Stimulated activated CD8-positive, alpha-beta memory T cell treated with anti-CD3 and anti-CD28 coated beads, Interleukin-7, amount 100 ng/mL, for 4 hours (primary cell): ENCODE data around the gene AFTPH.
"Not testable (repeated sequence)": the region's sequence is repeated elsewhere in the genome, so short reads cannot be mapped to it uniquely, and the experiment has no call there.

Experiments
- DNase-seq, 2 donors: peaks; one replicate each; pipeline ENCODE4 v3.0.0-alpha.2; 2020; ENCODE audit warnings: low read depth in 2 of 2

The AFTPH gene

DNA sequence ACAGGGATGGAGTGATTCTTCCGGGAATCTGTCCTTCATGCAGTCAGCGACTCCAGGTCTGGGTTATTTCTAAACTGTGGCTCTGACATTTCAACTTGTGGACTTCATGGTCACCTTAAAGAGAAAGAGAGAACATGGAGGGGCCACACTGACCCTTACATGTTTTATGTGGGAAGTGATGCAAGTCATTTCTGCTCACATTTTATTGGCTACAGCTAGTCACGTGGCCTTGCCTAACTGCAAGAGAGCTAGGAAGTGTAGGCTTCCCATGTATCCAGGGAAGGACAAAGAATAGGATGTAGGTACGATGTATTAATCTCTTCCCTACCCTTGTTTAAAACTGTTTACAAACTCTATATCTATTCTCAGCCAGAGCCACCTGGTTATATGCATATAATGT is 30.3 kb upstream of the AFTPH start:
- DNase-seq = no peak

GRCh38 chr2:64498438-64498837 is 25.7 kb upstream of the AFTPH start:
- no peak for DNase-seq

- DNase-seq = no peak
Measured at GRCh38 chr2:64500549-64500948, 23.6 kb upstream of the AFTPH start.

DNA sequence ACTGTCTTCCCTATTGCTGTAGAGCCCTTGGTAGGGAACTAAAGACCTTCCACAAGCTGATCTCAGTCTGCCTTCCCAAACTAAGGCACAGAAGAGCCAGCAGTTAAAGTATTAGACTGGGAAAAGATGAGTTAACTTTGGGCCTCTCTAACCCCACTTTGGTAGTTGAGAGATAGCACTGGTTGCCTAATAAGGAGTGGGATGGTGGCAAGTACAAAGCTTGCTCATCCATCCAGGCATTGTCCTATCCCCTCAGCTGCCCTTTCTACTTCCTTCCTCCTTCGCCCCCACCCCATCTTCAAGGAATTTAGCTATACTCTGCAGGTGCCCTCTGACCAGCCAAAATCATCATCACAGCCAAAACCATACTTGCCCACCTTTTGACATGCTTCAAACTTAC is 22.2 kb upstream of the AFTPH start:
- DNase-seq = no peak

DNA sequence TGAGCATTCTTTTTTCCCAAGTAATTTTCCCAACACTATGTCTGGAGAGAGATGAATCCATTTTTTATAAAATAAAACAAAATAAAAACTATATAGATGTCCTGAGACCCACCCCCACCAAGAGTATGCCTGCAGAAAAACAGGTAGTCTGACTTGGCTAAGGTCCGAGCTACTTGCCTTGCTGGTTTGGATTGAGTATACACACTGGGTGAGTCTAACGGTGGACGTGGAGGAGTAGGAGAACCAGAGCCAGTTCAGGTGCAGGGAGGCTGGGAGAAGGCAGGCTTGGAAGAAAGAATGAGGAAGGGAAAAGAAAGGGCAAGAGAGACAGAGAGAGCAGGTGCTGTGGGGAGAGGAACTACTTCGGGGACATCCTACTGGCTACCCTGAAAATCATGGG is 21.3 kb upstream of the AFTPH start:
- no peak for DNase-seq

- DNase-seq = no peak
Measured at GRCh38 chr2:64504774-64505720, 19.1 kb upstream of the AFTPH start.

- DNase-seq = no peak
Measured at GRCh38 chr2:64506686-64507085, 17.4 kb upstream of the AFTPH start.

- no peak for DNase-seq
Measured at GRCh38 chr2:64514008-64514407, 10.1 kb upstream of the AFTPH start.

- DNase-seq = no peak
Measured at GRCh38 chr2:64515086-64515485, 9.0 kb upstream of the AFTPH start.

DNA sequence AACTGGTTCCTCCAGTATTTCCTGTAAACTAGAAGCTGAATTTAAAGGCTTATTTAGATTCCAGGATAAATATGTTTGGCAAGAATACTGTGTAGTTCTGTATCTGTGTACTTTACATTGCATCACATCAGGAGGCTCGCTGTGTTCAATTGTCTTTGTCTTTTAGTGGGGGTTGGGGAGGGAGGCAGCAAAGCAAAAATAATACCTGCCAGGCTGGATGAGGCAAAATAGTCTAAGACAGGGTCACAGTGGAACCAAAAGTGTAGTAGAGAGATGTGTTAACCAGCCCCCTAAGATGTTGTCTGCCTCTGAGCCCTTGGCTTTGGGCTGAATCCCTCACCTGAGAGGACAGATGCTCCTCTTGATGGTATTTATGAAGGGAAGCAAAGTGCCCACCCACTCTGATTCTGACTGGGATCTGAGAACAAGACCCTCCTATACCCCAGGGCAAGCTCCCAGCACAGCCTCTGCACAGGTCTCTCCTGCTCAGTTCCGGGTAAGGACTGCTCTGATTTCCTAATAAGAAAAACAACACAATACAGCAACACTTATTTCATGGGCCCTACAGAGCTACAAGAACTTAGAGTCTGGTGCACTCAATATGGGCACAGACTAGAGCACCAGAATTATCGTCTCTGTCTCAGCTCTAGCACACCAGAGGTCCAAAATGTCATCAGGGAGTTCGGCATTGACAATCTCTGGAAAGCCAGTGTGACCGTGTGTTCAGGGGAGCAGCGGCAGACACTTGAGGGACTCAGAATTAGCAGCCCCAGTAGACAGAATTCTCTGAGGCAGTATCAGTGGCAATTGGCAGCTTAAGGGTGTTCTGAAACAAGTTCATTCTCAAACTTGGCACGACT is 7.2 kb upstream of the AFTPH start:
- no peak for DNase-seq

DNA sequence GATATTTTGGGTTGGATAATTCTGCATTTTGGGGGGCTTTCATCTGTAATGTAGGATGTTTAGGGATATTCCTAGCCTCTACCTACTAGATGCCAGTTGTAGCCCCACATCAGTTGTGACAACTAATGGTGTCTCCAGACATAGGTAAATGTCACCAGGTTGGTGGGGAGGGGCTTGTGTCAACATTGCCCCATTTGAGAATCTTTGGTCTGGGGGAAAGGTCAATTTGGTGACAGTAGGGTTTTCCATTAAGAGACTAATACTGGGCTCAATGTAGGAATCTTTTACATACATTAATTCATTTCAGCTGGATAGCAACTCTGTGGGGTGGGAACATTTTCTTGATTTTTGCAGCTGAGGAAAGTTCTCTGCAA is 6.6 kb upstream of the AFTPH start:
- DNase-seq = no peak

DNA sequence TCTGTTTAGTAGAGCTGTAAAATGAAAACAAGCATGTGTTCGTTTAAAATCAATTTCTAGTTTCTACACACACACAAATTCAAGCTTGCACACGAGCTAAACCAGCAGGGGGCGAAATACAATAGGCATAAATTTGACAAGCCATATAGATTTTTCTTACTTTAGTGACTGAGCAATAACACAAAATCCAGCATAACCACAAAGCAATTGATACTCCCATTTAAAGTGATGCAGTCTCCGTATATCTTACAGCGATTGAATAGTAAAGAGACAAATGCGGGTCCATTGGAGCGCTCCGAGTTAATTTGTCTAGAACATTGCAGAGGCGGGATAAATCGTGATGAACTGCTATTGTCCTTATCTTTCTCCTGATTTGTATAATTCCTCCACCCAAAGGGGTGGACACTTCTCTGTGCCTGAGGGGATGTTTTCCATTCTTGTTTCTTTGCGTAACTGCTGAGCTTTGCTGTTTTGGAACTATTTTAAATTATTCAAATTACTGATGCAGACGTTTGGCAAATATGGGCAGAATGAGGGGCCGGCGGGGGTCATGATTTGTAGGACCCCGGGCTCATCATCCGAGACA is 1.2 kb upstream of the AFTPH start:
- peak; percentile 41 to 48 for DNase-seq

DNA sequence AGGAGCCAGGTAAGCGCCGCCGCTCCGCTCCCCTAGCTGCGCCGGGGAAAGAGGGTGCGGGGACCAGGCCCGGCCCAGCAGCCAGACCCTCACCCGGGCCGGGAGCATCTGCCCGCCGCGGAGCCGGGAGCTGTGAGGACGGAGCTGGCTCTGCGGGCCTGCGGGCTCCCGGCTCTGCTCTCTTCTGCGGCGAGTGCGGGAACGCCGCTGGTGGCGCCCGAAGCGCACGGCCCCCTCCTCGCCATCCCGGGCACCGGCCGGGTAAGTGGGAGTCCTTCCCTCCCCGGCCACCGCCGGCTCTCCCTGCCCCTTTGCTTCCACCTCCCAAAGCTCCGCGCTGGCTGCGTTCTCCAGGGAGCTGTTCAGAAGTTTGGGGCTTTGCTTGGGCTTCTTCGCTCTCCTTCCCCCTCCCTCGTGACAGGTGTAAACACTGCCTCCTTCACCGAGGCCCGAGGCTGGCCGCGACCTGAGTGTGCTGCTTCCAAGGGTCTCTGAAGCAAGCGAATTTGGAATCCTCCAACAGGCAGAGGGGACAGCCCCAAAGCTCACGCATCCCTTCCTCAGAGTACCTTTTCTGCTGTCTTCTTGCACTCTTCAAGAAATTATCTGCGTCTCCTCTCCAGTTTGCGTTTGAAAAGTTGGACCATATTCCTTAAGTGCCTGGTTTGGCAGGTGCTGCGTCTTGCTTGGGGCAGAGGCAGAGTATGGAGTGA is 632 bp downstream of the AFTPH start:
- DNase-seq = peak in 1 of 2 donors; percentile 16

DNA sequence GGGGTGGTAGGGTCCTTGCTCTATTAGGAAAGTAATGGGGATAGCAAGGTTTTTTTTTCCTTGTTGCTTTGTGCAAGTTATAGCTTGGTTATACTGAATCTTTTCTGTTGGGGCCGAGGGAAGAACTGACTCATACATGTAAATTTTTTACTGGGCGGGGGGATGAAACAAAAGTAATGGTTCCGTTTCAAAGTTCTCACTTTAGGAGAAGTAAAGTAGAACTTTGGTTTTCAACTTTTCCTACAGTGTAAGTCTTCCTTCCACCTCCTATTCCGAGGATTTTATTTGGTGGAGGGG is 1.1 kb downstream of the AFTPH start:
- peak; percentile 3 to 32 for DNase-seq

GRCh38 chr2:64526034-64526433 is 1.9 kb downstream of the AFTPH start:
- no peak for DNase-seq

DNA sequence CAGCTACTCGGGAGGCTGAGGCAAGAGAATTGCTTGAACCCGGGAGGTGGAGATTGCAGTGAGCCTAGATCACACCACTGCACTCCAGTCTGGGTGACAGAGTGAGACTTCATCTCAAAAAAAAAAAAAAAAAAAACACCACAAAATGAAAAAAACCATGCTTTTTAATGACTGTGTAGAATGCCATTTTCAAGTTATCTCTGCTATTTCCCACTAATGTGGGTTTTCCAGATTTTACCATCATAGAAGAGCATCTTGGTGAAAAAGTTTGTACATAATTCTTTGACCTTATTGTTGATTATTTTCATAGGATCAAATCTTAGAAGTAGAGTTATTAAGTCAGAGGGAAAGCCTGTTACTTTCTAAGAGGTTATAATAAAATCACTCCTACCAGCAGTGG is 6.8 kb downstream of the AFTPH start:
- DNase-seq = not testable (repeated sequence)

DNA sequence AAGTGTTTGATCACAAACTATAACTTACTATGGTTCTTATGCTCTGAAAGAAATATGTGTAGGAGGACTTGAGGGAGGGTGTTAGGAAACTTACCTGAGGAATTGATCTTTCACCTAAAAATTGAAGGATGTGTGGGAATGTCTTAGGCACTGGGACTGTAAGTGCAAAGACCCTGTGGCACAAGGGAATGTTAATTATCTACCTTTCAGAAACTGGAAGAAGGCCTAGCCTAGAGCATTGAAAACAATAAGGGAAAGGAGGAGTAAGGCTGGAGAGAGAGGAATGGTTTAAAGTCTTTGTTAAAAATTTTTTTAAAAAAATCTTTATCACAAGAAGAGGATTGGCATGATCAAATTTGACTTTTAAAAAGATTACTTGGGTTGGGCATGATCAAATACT is 7.9 kb downstream of the AFTPH start:
- DNase-seq = no peak

- DNase-seq = no peak
Measured at GRCh38 chr2:64533882-64534281, 9.8 kb downstream of the AFTPH start.

DNA sequence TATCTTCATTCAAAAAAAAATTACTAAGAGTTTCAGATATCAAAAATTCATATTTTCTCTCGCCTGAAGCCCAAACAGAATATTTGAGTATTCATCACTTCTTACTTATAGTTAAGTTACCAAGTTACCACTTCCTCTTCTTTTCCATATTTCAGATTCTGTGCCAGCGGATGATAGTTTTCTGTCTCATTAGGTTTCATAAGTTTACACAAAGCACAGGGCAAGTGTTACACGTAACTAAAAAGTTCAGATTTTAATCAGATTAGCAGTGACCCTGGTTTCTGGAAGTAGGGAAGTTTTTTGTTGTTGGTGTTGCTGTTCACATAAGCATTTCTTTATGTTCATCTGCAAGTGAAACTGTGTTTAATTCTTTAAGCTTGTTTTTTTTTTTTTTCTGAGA is 10.2 kb downstream of the AFTPH start:
- no peak for DNase-seq

- DNase-seq = no peak
Measured at GRCh38 chr2:64535024-64535423, 10.9 kb downstream of the AFTPH start.

DNA sequence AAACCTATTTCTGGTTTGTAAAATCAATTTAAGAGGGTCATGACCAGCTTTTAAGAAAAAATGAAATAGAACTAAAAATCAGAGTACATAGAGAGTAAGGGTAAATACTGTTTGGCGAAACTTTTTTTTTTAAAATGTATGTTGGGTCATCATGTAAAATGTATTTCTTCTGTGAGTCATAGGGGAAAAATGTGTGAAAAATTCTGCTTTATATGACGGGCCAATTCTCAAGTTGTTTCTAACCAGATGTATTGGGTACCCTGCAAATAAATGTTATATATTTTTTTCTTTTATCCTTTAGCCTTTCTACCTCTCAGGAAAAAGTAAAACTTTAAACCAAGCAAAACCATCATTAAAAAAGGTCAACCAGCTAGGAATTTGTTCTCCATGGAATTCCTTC is 13.9 kb downstream of the AFTPH start:
- no peak for DNase-seq
